ENCODE data around the gene GRB10.

- TF ChIP-seq CTCF (IDR thresholded peaks at IDR 0.05), result no peak
- no peak for TF ChIP-seq POLR2A (IDR thresholded peaks at IDR 0.05)
- TF ChIP-seq POLR2AphosphoS5 (IDR thresholded peaks at IDR 0.05), result no peak
These were observed 23.4 kb upstream of the GRB10 start for GRCh38 chr7:50806143-50806542.

All from gastroesophageal sphincter (tissue), 3 donors.